VCaP (cell line): ENCODE results near the gene EIF4EBP3.
"Not testable (repeated sequence)": the region's sequence is repeated elsewhere in the genome, so short reads cannot be mapped to it uniquely, and the experiment has no call there.

Source experiments
- H3K27ac ChIP-seq: fragments of 450-650 bp; 2 replicates; pipeline ENCODE4 v1.5.1; 2017
- TF ChIP-seq, protein P1 (sequence below): fragments of 450-650 bp; conservative IDR thresholded peaks from 2 replicates; pipeline ENCODE4 v1.5.1; 2017; ENCODE audit warnings: mild to moderate bottlenecking, moderate library complexity

Gene EIF4EBP3

GRCh38 chr5:140587495-140587894 is 40.0 kb downstream of the EIF4EBP3 start:
- TF ChIP-seq, protein P1, sequence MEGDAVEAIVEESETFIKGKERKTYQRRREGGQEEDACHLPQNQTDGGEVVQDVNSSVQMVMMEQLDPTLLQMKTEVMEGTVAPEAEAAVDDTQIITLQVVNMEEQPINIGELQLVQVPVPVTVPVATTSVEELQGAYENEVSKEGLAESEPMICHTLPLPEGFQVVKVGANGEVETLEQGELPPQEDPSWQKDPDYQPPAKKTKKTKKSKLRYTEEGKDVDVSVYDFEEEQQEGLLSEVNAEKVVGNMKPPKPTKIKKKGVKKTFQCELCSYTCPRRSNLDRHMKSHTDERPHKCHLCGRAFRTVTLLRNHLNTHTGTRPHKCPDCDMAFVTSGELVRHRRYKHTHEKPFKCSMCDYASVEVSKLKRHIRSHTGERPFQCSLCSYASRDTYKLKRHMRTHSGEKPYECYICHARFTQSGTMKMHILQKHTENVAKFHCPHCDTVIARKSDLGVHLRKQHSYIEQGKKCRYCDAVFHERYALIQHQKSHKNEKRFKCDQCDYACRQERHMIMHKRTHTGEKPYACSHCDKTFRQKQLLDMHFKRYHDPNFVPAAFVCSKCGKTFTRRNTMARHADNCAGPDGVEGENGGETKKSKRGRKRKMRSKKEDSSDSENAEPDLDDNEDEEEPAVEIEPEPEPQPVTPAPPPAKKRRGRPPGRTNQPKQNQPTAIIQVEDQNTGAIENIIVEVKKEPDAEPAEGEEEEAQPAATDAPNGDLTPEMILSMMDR: no peak
- no peak overlapping the region for H3K27ac ChIP-seq

DNA sequence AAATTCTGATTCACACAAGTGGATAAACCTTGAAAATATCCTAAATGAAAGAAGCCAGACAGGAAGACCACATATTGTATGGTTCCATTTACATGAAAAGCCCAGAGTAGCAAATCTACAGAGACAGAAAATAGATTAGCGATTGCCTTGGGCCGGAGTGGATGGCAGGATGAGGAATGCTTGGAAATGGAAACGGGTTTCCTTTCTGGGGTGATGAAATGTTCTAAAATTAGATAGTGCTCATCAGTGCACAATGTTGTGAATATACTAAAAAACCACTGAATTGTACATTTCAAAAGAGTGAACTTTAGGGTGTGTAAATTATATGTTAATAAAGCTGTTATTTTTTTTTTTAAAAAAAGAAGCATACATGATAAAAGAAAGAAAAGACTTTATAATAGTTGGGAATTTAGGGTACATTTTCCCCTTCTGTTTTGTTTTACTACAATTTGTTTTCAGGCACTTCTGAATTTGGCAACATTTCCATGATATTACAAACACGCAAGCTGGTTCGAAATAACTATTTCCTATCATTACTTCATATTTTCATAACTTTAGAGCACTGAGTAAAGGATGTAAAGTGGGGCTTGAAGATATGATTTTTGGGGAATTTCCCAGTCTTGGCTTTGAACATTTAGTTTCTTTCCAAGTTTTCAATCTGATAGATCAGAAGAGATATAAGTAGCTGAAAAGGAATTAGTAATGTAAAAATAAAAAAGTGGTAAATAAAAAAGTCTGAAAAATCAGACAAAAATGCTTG is 41.0 kb downstream of the EIF4EBP3 start:
- no peak overlapping the region for H3K27ac ChIP-seq
- TF ChIP-seq, protein P1: no peak

- H3K27ac ChIP-seq: no peak overlapping the region
- TF ChIP-seq, protein P1: no peak
Measured at GRCh38 chr5:140590861-140591260, 43.4 kb downstream of the EIF4EBP3 start.

GRCh38 chr5:140591747-140592372 is 44.4 kb downstream of the EIF4EBP3 start:
- no peak overlapping the region for H3K27ac ChIP-seq
- TF ChIP-seq, protein P1: no peak

GRCh38 chr5:140593070-140593469 is 45.6 kb downstream of the EIF4EBP3 start:
- not testable (repeated sequence) for H3K27ac ChIP-seq

- TF ChIP-seq, protein P1: no peak
- H3K27ac ChIP-seq: no peak overlapping the region
Measured at GRCh38 chr5:140594169-140594568, 46.7 kb downstream of the EIF4EBP3 start.

- H3K27ac ChIP-seq: no peak overlapping the region
- TF ChIP-seq, protein P1: no peak
Measured at GRCh38 chr5:140595538-140596300, 48.3 kb downstream of the EIF4EBP3 start.
